Dermis blood vessel endothelial cell (primary cell): ENCODE results near the gene LGALS16. TPM values are rescaled to one million over a fixed set of nuclear protein-coding genes. Genes with fewer than 3 reads are reported as not detected.
"Not testable (repeated sequence)": the region's sequence is repeated elsewhere in the genome, so short reads cannot be mapped to it uniquely, and the experiment has no call there.

Source experiments
- DNase-seq: peaks from one replicate; pipeline ENCODE4 v3.0.0; 2010
- total RNA-seq: library from RNA; depleted of rRNA; stranded (reverse); fragments of >200 nt; gene quantifications from 2 replicates; pipeline ENCODE4 v1.2.3, GENCODE V29; 2014

LGALS16 gene
- total RNA-seq = not detected in 2 replicates

- no peak for DNase-seq
Observed at GRCh38 chr19:39655613-39656012, at the start of gene LGALS16. TSS of gene LGALS16 (plus strand) at chr19:39655913. CDS start at chr19:39655962, 49 bp downstream.

GRCh38 chr19:39607021-39607420 lies 48.7 kb upstream of the LGALS16 start:
- DNase-seq = no peak

DNA sequence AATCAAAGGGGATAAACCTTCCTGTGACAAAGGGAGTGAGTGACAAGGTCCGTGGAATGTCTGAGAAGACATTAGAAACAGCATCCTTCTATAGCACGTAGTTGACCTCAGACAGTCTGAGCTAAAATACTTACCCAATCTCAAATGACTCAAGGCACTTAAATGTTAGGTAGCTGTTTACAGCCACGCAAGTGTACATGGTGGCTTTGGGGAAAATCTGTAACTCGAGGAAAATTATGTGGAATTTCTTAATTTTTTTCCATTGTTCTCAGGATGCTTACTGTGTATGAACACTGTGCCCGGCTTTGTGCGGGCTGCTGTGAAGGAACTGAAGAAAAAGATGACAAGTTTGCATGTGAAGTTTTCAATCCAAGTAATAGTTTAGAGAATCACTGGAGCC lies 48.2 kb upstream of the LGALS16 start:
- DNase-seq = no peak

GRCh38 chr19:39613597-39613996 lies 42.1 kb upstream of the LGALS16 start:
- no peak for DNase-seq

DNA sequence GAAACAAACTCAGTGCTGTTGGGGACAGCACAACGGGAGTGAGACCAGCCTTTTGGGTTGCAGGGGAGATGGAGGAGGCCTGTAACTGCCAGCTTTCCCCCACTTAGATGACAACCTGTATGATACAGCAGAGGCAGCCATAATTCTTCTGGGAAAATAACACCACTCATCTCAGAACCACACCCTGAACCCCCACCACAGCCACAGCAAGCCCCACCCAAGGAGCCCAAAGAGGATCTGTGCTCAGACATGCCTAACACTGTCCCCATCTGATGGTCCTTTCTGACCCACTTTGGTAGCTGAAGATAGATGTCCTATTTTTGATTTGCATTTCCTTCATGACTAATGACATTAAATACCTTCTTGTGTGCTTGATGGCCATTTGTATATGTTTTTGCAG lies 38.0 kb upstream of the LGALS16 start:
- no peak for DNase-seq

GRCh38 chr19:39623946-39624345 lies 31.8 kb upstream of the LGALS16 start:
- DNase-seq = no peak

- not testable (repeated sequence) for DNase-seq
Observed at GRCh38 chr19:39627631-39628030, 28.1 kb upstream of the LGALS16 start.

GRCh38 chr19:39631178-39631577 lies 24.5 kb upstream of the LGALS16 start:
- no peak for DNase-seq

- no peak for DNase-seq
Observed at GRCh38 chr19:39631626-39632025, 24.1 kb upstream of the LGALS16 start.

DNA sequence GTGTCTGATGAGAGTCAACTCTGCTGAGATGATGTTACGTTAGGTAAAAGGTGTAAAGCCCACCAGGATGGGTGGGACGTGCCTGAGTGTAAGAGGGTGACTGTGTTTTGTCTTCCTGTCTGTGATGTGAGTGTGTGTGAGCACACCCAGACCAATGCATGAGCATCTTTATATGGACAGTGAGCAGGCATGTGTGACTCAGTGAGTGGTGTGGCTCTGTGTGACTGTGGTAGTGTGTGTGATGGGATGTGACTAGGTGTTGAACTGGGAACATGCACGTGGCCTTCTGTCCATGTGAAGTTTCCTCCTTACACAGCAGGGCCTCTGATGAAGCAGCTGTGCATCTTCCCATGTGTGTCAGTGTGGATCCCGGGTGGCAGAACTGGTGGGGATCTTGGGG lies 17.8 kb upstream of the LGALS16 start:
- no peak for DNase-seq

DNA sequence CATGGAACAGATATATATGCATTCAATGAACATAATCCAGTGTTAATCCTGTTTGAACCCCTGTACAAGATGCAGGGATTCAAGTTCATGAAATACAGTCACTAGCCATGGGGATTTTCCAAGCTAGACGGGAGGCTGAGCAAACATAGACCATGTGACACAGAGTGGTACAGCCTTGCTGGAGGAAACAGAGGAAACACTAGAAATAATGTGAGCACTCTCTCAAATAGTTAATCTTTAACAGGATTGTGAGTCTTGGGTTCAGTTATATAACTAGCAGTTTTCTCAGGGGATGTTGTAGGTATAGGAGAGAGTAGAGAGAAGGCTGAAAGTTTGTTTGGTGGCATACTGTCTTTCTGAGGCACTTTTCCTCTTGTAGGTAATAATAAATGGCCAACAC lies 13.9 kb upstream of the LGALS16 start:
- DNase-seq = no peak

GRCh38 chr19:39643591-39643990 lies 12.1 kb upstream of the LGALS16 start:
- no peak for DNase-seq

DNA sequence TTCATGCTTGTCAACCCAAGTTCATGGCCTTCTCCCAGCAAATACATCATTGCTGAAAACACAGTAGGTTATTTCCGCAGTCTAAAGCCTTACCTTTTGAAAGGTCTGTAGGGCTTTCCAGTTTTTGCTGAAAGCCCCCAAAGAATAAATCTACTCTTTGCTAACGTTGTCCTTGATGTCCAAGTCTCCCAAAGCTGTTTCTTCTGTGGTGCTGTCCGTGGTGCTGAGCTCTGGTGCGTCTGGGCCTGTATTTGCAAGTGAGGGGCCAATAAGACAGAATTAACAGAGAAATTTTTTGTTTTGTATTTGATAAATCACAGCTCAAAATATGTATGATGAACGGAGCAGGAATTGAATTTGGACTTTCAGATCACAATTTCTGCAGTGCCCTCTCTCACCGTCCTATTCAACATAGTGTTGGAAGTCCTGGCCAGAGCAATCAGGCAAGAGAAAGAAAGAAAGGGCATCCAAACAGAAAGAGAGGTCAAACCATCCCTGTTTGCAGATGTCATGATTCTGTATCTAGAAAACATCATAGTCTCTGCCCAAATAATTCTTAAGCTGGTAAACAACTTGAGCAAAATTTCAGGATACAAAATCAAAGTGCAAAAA lies 9.8 kb upstream of the LGALS16 start:
- peak; percentile 53 for DNase-seq

- DNase-seq = no peak
Observed at GRCh38 chr19:39647918-39648317, 7.8 kb upstream of the LGALS16 start.

- no peak for DNase-seq
Observed at GRCh38 chr19:39659791-39660190, 4.1 kb downstream of the LGALS16 start.

GRCh38 chr19:39660661-39661060 lies 4.9 kb downstream of the LGALS16 start:
- no peak for DNase-seq

GRCh38 chr19:39661565-39661964 lies 5.9 kb downstream of the LGALS16 start:
- DNase-seq = no peak

DNA sequence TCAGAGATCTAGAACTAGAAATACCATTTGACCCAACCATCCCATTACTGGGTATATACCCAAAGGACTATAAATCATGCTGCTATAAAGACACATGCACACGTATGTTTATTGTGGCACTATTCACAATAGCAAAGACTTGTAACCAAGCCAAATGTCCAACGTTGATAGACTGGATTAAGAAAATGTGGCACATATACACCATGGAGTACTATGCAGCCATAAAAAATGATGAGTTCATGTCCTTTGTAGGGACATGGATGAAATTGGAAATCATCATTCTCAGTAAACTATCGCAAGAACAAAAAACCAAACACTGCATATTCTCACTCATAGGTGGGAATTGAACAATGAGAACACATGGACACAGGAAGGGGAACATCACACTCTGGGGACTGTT lies 14.1 kb downstream of the LGALS16 start:
- not testable (repeated sequence) for DNase-seq

GRCh38 chr19:39670998-39671397 lies 15.3 kb downstream of the LGALS16 start:
- no peak for DNase-seq

DNA sequence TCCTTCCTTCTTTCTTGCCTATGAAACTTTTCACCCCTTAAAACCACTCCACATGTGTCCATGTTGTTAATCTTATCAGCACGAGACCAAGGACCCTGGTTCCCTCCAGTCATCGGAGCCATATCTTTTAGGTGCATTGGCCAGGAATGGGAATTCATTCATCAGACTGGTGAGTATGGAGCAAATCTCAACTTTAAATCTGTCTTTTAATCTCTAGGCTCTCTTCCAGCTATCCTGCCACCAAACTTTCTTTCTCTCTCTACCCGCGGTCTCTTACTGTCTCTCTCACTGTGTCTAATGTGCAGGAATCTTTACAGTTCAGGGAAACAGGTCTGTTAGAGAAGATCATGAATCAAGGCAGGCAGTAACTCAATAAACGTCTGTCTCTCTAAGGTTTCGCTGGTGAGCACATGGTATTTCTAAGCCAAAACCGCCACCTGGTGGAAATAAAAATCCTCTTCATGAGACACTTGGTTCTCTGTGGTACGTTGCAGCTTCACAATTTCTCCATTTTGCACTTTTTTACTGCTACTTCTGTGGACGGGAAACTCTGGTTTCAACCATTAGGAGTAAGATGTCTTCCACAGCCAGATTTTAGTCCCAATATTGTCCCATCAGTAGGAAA lies 16.1 kb downstream of the LGALS16 start:
- peak; percentile 72 for DNase-seq

DNA sequence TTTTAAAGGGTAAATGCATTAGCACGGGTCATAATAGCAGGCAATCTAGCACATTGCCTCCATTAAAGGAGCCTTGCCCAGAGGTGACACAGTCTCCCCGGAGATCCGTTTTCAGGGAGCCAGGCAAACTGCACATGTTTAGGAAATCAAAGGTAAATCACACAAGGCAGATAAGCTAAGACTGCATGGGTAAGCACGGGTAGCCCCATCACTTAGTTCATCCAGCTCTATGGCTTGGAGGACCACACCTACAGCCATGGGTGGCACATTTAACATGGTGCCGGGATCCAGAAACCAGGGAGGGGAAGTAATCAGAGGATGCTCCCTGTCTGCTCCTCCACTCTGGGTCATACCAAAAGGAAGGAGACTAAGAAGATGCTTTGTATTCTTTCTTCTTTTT lies 16.8 kb downstream of the LGALS16 start:
- no peak for DNase-seq

DNA sequence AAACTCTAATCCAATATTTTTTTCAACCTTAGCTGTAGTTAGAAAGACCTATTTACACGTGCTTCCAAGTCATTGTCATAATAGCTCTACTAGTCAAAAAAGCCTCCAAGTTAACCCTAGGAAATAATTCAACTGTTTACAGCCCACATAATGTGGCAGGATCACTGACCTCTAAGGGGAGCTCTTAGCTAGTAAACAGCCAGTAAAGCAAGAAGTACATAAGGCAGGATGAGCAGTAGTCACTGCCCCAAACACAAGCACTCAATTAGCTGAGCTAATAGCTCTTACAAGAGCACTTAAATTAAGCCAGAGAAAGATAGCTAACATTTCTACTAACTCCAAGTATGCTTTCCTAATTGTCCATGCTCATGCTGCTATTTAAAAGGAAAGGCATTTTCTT lies 18.1 kb downstream of the LGALS16 start:
- not testable (repeated sequence) for DNase-seq

- no peak for DNase-seq
Observed at GRCh38 chr19:39676004-39676403, 20.3 kb downstream of the LGALS16 start.

DNA sequence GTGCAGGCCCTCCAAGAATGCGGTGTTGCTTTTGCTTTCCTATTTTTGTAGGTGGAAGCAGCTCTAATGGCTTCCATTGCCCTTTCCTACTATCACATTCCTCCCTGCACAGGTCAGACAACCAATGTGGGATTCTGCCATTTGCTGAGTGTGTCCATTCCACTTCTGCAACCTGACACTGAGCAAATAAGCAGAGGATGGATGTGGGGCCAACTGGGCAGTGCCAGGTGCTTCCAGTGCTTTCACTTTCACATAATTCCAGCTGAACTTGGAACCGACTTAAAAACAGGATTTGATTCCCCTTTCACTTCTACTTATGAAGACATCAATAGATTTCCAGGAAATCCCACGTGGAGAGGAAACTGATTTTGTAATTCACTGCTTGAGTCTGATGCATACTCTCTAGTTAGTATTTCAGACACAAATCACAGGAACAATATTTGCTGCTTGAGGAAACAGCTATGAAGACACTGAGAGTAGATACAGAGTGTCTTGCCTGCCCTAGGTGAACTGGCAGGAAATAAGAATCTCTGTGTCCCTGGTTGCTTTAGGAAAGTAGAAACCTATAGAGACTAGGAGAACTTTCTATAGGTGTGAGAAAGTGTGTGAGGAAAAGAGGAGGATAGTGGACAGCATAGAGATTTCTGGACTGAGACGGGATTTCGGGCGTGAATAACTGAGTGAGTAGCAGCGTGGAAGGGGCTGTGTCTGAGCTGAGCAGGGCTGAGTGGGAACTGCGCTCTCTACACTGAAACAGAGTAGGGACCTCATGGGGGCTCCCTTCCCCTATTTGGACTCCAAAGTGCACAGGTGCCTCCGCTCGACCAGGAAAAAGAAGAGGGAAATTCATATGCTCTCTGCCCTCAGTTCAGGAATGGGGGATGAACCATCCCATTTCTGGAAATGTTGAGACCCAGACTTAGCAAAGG lies 22.5 kb downstream of the LGALS16 start:
- DNase-seq = peak; percentile 14
